Airway epithelial cell (primary cell): Measurements from ENCODE around the gene GJC1. TPM values are rescaled to one million over a fixed set of nuclear protein-coding genes. Genes with fewer than 3 reads are reported as not detected.

Experiments used
- total RNA-seq: library from RNA; depleted of rRNA; stranded (reverse); fragments of >200 nt; gene quantifications from 2 replicates; pipeline ENCODE4 v1.2.3, GENCODE V29; 2015

Gene GJC1
- total RNA-seq = 9.6 and 10.3 TPM in 2 replicates

DNA sequence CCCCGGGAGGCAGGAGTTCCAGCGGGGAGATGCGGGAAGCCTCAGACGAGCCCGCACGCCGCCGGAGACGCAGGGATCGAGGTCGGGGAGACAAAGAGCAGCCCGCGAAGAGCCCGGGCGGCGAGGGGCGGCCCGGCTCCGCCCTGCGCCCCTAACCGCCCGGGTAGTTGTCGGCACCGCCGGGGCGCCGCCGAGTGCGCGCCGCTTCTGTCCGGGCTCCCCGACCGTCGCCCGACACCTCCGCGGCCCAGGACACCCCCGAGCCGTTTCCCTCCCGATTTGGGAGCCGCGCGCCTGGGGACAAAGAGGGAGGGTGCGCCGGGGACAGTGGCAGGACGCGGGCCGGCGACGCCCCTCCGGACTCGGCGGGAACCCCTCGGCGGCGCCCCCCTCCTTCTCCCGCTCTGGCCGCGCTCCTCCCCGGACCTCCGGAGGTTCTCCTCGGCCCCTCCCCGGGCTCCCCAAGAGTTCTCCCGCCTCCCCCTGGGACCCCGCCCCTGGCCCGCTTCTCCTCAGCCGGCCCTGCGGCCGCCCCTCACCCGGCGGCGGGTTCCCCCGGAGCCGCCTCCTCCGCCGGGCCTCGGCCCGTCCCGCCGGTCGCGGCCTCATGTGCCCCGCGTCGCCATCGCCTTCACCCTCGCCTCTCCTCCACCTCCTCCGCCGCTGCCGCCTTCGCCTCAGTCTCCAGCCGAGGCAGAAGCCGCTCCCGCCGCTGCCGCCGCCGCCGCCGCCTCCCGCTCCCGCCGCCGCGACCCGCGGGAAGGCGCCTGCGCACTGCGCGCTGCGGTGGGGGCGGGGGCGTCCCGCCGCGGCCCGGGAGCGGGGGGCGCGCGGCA is at the start of gene GJC1:
Gene GJC1, minus strand, starts transcription at position 765 of the 836 bp plus-strand sequence. CDS start 24,470 bp downstream, outside the sequence.

DNA sequence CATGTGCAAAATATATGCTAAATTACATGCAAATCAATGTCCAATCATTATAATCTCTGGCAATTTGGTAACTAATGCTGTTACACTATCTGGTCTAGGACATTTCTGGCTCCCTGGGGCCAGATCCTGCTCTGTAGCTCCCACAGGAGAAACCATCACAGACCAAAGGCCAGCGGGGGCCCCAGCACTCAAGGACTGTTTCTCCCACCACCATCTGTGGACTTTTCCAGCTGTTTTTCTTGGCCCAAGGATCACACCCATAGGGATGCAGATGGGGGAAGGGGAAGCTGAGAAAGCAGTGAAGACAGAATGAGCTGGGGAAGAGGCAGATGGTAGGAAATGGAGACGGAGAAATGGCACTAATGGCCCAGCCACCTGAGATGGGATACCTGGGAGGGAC is 17.5 kb upstream of the GJC1 start, which contains the start of gene HIGD1B:
Gene HIGD1B, plus strand, starts transcription at position 298 of the 400 bp plus-strand sequence. CDS start 270 bp downstream, outside the sequence.

DNA sequence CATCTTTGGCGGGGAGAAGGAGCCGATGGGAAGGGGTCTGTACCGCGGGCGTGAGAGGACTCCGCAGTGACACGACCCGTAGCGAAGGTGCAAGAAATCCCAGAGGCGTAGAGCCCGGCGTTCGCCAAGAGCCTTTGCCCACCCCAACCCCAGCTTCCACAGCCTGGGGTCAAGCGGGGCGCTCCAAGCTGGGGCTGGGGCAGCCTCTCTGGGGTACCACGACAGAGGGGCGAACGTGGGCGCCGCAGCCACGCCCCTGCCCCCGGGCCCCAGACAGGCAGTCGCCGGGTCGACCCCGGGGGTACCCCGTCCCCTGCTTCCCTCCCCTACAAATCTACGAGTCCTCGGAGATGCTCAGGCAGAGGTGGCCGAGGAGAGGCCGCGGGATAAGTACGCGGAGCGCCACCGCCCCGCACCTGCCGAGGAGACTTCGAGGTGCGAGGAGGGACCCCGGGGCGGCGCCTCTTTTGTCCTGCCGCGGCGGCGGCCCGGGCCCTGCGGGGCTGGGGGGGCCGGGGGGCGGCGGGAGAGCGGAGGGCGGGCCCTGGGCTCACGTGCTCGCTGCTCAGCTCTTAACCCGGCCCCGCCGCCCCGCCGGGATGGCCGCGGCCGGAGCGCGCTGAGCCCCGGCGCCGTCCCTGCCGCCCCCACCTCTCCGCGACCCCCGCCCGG is 71.5 kb downstream of the GJC1 start, which contains the start of gene ADAM11:
Gene ADAM11, plus strand, starts transcription at position 575 of the 672 bp plus-strand sequence. CDS start 212 bp downstream, outside the sequence.

Other genes with a start within 250 kb of the GJC1 start
- gene MEIOC, start 173.8 kb downstream of the GJC1 start, total RNA-seq = 0.19 and 0.28 TPM in 2 replicates
- gene CCDC43, start 140.5 kb downstream of the GJC1 start, total RNA-seq = 27.4 and 27.9 TPM in 2 replicates
- gene DBF4B, start 121.6 kb downstream of the GJC1 start, total RNA-seq = 4.4 and 6.0 TPM in 2 replicates
- gene ADAM11, start 71.3 kb downstream of the GJC1 start, total RNA-seq = 0.07 and 2.6 TPM in 2 replicates
- not detected in 2 replicates for gene HIGD1B, start 17.6 kb upstream of the GJC1 start, total RNA-seq
- 72.9 and 93.6 TPM in 2 replicates for gene EFTUD2, start 69.2 kb upstream of the GJC1 start, total RNA-seq
- gene GFAP, start 85.2 kb upstream of the GJC1 start, total RNA-seq = 0.05 TPM in 1 of 2 replicates, not detected in the other
- 10.4 and 15.2 TPM in 2 replicates for gene KIF18B, start 117.5 kb upstream of the GJC1 start, total RNA-seq
- gene C1QL1, start 138.0 kb upstream of the GJC1 start, total RNA-seq = 0.42 and 0.71 TPM in 2 replicates
- 31.7 and 44.7 TPM in 2 replicates for gene DCAKD, start 221.3 kb upstream of the GJC1 start, total RNA-seq
- gene NMT1, start 231.0 kb upstream of the GJC1 start, total RNA-seq = 75.3 and 93.2 TPM in 2 replicates